WTC11 (cell line): Measurements from ENCODE around the gene PGAM5. TPM values are rescaled to one million over a fixed set of nuclear protein-coding genes. Genes with fewer than 3 reads are reported as not detected.

Experiments used
- ATAC-seq: fragments of 200-7000 bp; cut with Tn5 transposase; 2 replicates; pipeline ENCODE4 v1.10.0; 2021; ENCODE audit warnings: mild to moderate bottlenecking, moderate library complexity
- CTCF ChIA-PET: fragments of 300-600 bp; sonication (Branson Sonifier 250); formaldehyde crosslinking; loops from one replicate; lab custom pipeline; 2021; ENCODE audit warnings: antibody characterized with exemption; lab: Charles Lee
- POLR2A ChIA-PET: fragments of 350-600 bp; sonication (Branson Sonifier 250); formaldehyde crosslinking; loops from one replicate; lab custom pipeline; 2021; ENCODE audit warnings: antibody characterized with exemption; lab: Charles Lee
- DNase-seq: peaks from one replicate; pipeline ENCODE4 v3.0.0; 2021; ENCODE audit warnings: low spot score
- H3K27ac Mint-ChIP-seq: 2 replicates; pipeline ENCODE4 v1.8.0; 2021; ENCODE audit warnings: mixed read lengths
- H3K27me3 Mint-ChIP-seq: 2 replicates; pipeline ENCODE4 v1.8.0; 2021; ENCODE audit warnings: low read depth, mild to moderate bottlenecking, moderate library complexity, mixed read lengths
- H3K36me3 Mint-ChIP-seq: 2 replicates; pipeline ENCODE4 v1.8.0; 2021; ENCODE audit warnings: mixed read lengths
- H3K4me1 Mint-ChIP-seq: 2 replicates; pipeline ENCODE4 v1.8.0; 2022; ENCODE audit warnings: mixed read lengths
- H3K4me3 Mint-ChIP-seq: 2 replicates; pipeline ENCODE4 v1.8.0; 2021; ENCODE audit warnings: mild to moderate bottlenecking, moderate library complexity, mixed read lengths
- H3K9me3 Mint-ChIP-seq: 2 replicates; pipeline ENCODE4 v1.8.0; 2021; ENCODE audit warnings: mixed read lengths
- CREM ChIP-seq: sonication (generic); formaldehyde crosslinking; IDR thresholded peaks from 2 replicates; pipeline ENCODE4 v1.8.1; 2022; ENCODE audit warnings: mild to moderate bottlenecking, missing genetic modification reagents, moderate library complexity
- E2F4 ChIP-seq: sonication (generic); formaldehyde crosslinking; IDR thresholded peaks from 2 replicates; pipeline ENCODE4 v1.8.1; 2022; ENCODE audit warnings: low read depth, mild to moderate bottlenecking, moderate library complexity, missing genetic modification reagents, borderline replicate concordance
- FOXP4 ChIP-seq: sonication (generic); formaldehyde crosslinking; IDR thresholded peaks from 2 replicates; pipeline ENCODE4 v1.8.0; 2022; ENCODE audit warnings: mild to moderate bottlenecking, missing genetic modification reagents
- GABPB1 ChIP-seq: sonication (generic); formaldehyde crosslinking; IDR thresholded peaks from 2 replicates; pipeline ENCODE4 v1.8.1; 2023; ENCODE audit warnings: mild to moderate bottlenecking, missing genetic modification reagents
- KAT7 ChIP-seq: sonication (generic); formaldehyde crosslinking; IDR thresholded peaks from 2 replicates; pipeline ENCODE4 v1.8.1; 2023; ENCODE audit warnings: missing genetic modification reagents, mild to moderate bottlenecking, borderline replicate concordance
- NFATC4 ChIP-seq: fragments of 250-450 bp; sonication (Bioruptor Pico); IDR thresholded peaks from 2 replicates; pipeline ENCODE4 v1.9.0; 2021; ENCODE audit warnings: mild to moderate bottlenecking
- NR1H2 ChIP-seq: sonication (generic); formaldehyde crosslinking; IDR thresholded peaks from 2 replicates; pipeline ENCODE4 v1.9.0; 2021; ENCODE audit warnings: mild to moderate bottlenecking, moderate library complexity, missing genetic modification reagents
- RELA ChIP-seq: sonication (generic); formaldehyde crosslinking; IDR thresholded peaks from 2 replicates; pipeline ENCODE4 v1.8.1; 2022; ENCODE audit warnings: missing genetic modification reagents, mild to moderate bottlenecking, borderline replicate concordance
- RORB ChIP-seq: fragments of 250-450 bp; sonication (Bioruptor Pico); IDR thresholded peaks from 2 replicates; pipeline ENCODE4 v1.9.0; 2021; ENCODE audit warnings: mild to moderate bottlenecking
- STAT6 ChIP-seq: sonication (generic); formaldehyde crosslinking; conservative IDR thresholded peaks from 2 replicates; pipeline ENCODE4 v1.8.1; 2023; ENCODE audit warnings: mild to moderate bottlenecking, low read depth, missing genetic modification reagents, moderate library complexity
- ZNF425 ChIP-seq: fragments of 250-450 bp; sonication (Bioruptor Pico); conservative IDR thresholded peaks from 2 replicates; pipeline ENCODE4 v1.9.0; 2021; ENCODE audit warnings: mild to moderate bottlenecking
- total RNA-seq: library from RNA; stranded (reverse); gene quantifications from 3 replicates; pipeline ENCODE4 v1.2.3, GENCODE V29; 2021
- TF ChIP-seq, protein P1 (sequence below): sonication (generic); formaldehyde crosslinking; IDR thresholded peaks from 2 replicates; pipeline ENCODE4 v1.8.1; 2022; ENCODE audit warnings: mild to moderate bottlenecking, missing genetic modification reagents, moderate library complexity, borderline replicate concordance
- TF ChIP-seq, protein P2 (sequence below): sonication (generic); formaldehyde crosslinking; IDR thresholded peaks from 2 replicates; pipeline ENCODE4 v1.8.0; 2023; ENCODE audit warnings: mild to moderate bottlenecking, missing genetic modification reagents
- TF ChIP-seq, protein P3 (sequence below): sonication (generic); formaldehyde crosslinking; IDR thresholded peaks from 2 replicates; pipeline ENCODE4 v1.8.1; 2023; ENCODE audit warnings: mild to moderate bottlenecking, missing genetic modification reagents, moderate library complexity
- TF ChIP-seq, protein P4 (sequence below): sonication (generic); formaldehyde crosslinking; IDR thresholded peaks from 2 replicates; pipeline ENCODE4 v1.8.0; 2022; ENCODE audit warnings: mild to moderate bottlenecking, missing genetic modification reagents

PGAM5 gene
- total RNA-seq, 1 experiment from 2014 or later, result 89.7 TPM

GRCh38 chr12:132713123-132713522, 2.5 kb downstream of the PGAM5 start (continued):
- TF ChIP-seq ZNF425 (CRISPR knock-in tag) (no peak), CREM (CRISPR knock-in tag) (no peak)

- peaks cover 37% of the 10 kb centered on the region for H3K36me3 Mint-ChIP-seq
- no peaks in the 10 kb centered on the region for H3K27me3 Mint-ChIP-seq
- no peak overlapping the region for H3K27ac Mint-ChIP-seq
- 0 out of 2 replicates have a peak, but pooled peaks cover 5% of the 10 kb centered on the region for H3K4me1 Mint-ChIP-seq
- no peak overlapping the region for H3K4me3 Mint-ChIP-seq
- TF ChIP-seq, protein P1, sequence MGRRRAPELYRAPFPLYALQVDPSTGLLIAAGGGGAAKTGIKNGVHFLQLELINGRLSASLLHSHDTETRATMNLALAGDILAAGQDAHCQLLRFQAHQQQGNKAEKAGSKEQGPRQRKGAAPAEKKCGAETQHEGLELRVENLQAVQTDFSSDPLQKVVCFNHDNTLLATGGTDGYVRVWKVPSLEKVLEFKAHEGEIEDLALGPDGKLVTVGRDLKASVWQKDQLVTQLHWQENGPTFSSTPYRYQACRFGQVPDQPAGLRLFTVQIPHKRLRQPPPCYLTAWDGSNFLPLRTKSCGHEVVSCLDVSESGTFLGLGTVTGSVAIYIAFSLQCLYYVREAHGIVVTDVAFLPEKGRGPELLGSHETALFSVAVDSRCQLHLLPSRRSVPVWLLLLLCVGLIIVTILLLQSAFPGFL (CRISPR knock-in tag), result no peak
- TF ChIP-seq, protein P2, sequence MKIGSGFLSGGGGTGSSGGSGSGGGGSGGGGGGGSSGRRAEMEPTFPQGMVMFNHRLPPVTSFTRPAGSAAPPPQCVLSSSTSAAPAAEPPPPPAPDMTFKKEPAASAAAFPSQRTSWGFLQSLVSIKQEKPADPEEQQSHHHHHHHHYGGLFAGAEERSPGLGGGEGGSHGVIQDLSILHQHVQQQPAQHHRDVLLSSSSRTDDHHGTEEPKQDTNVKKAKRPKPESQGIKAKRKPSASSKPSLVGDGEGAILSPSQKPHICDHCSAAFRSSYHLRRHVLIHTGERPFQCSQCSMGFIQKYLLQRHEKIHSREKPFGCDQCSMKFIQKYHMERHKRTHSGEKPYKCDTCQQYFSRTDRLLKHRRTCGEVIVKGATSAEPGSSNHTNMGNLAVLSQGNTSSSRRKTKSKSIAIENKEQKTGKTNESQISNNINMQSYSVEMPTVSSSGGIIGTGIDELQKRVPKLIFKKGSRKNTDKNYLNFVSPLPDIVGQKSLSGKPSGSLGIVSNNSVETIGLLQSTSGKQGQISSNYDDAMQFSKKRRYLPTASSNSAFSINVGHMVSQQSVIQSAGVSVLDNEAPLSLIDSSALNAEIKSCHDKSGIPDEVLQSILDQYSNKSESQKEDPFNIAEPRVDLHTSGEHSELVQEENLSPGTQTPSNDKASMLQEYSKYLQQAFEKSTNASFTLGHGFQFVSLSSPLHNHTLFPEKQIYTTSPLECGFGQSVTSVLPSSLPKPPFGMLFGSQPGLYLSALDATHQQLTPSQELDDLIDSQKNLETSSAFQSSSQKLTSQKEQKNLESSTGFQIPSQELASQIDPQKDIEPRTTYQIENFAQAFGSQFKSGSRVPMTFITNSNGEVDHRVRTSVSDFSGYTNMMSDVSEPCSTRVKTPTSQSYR, result no peak
- TF ChIP-seq KAT7 (CRISPR knock-in tag) (no peak), RELA (CRISPR knock-in tag) (no peak), STAT6 (CRISPR knock-in tag) (no peak), GABPB1 (CRISPR knock-in tag) (no peak), NFATC4 (no peak)
- TF ChIP-seq, protein P3, sequence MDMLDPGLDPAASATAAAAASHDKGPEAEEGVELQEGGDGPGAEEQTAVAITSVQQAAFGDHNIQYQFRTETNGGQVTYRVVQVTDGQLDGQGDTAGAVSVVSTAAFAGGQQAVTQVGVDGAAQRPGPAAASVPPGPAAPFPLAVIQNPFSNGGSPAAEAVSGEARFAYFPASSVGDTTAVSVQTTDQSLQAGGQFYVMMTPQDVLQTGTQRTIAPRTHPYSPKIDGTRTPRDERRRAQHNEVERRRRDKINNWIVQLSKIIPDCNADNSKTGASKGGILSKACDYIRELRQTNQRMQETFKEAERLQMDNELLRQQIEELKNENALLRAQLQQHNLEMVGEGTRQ (CRISPR knock-in tag), result no peak
- ATAC-seq, result no peak
- ChIA-PET CTCF (no interaction called here), POLR2A (no interaction called here)
- no peaks in the 10 kb centered on the region for H3K9me3 Mint-ChIP-seq
- no peak for DNase-seq
Measured at GRCh38 chr12:132715874-132716273, 5.2 kb downstream of the PGAM5 start.

GRCh38 chr12:132716356-132716755, 5.7 kb downstream of the PGAM5 start:
- H3K9me3 Mint-ChIP-seq, result no peaks in the 10 kb centered on the region
- no peak for DNase-seq
- ChIA-PET CTCF (no interaction called here), POLR2A (no interaction called here)
- H3K4me1 Mint-ChIP-seq, result 0 out of 2 replicates have a peak, but pooled peaks cover 4% of the 10 kb centered on the region
- no peak overlapping the region for H3K27ac Mint-ChIP-seq
- no peaks in the 10 kb centered on the region for H3K27me3 Mint-ChIP-seq
- ATAC-seq, result no peak
- H3K36me3 Mint-ChIP-seq, result peaks cover 41% of the 10 kb centered on the region
- H3K4me3 Mint-ChIP-seq, result no peak overlapping the region
- TF ChIP-seq NR1H2 (CRISPR knock-in tag), result no peak
- TF ChIP-seq, protein P4, sequence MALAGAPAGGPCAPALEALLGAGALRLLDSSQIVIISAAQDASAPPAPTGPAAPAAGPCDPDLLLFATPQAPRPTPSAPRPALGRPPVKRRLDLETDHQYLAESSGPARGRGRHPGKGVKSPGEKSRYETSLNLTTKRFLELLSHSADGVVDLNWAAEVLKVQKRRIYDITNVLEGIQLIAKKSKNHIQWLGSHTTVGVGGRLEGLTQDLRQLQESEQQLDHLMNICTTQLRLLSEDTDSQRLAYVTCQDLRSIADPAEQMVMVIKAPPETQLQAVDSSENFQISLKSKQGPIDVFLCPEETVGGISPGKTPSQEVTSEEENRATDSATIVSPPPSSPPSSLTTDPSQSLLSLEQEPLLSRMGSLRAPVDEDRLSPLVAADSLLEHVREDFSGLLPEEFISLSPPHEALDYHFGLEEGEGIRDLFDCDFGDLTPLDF (CRISPR knock-in tag), result no peak
- TF ChIP-seq, protein P2, result no peak
- no peak for TF ChIP-seq RORB (CRISPR knock-in tag)
- TF ChIP-seq E2F4 (CRISPR knock-in tag), result no peak
- TF ChIP-seq FOXP4 (CRISPR knock-in tag), result no peak
